Tibial nerve (tissue), 3 donors: ENCODE measurements around the gene NUAK2.

Source experiments
- POLR2A ChIP-seq, 2 donors: fragments of 450-650 bp; IDR thresholded peaks; one replicate each; pipeline ENCODE4 v1.6.1; 2017; ENCODE audit warnings: antibody characterized with exemption in 2 of 2, mild to moderate bottlenecking in 2 of 2, moderate library complexity in 2 of 2
- TF ChIP-seq, protein P1 (sequence below), 5 experiments: fragments of 200-600 bp in 3 of 5; fragments of 450-650 bp in 2 of 5; sonication (generic) in 3 of 5; IDR thresholded peaks; one replicate each; pipeline ENCODE4 v1.5.1; 2016 to 2019; ENCODE audit warnings: antibody characterized with exemption in 5 of 5, mild to moderate bottlenecking in 3 of 5, moderate library complexity in 2 of 5

DNA sequence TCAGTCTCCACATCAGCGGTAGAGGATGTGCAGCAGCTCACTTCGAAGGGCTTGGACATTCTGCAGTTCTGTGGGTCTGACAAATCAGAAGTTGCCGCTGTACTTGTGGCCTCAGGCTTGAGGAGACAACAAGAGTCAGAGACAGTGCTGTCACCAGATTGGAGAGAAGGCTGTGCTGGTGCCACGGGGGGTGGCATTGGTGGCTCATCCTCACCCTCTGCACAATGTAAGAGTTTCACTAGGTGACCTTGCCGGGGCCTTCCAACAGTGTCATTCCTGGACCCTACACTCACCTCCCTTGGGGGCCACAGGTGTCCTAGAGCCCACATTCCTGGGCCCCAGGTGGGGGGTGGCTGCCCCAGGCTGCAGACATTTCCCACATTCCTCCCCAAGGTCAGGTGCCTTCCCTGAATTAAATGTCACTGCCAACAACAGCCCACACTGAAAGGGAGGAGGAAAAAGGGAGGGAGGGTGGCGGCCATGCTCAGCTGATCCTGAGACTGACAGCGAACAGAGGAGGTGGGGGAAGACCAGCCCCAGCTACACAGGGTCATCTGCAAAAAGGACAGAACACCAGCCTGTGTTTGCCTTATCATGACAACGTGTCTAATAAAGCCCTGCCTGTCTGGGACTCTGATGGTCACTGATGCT is 47.4 kb downstream of the NUAK2 start:
- TF ChIP-seq, protein P1, sequence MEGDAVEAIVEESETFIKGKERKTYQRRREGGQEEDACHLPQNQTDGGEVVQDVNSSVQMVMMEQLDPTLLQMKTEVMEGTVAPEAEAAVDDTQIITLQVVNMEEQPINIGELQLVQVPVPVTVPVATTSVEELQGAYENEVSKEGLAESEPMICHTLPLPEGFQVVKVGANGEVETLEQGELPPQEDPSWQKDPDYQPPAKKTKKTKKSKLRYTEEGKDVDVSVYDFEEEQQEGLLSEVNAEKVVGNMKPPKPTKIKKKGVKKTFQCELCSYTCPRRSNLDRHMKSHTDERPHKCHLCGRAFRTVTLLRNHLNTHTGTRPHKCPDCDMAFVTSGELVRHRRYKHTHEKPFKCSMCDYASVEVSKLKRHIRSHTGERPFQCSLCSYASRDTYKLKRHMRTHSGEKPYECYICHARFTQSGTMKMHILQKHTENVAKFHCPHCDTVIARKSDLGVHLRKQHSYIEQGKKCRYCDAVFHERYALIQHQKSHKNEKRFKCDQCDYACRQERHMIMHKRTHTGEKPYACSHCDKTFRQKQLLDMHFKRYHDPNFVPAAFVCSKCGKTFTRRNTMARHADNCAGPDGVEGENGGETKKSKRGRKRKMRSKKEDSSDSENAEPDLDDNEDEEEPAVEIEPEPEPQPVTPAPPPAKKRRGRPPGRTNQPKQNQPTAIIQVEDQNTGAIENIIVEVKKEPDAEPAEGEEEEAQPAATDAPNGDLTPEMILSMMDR (IDR thresholded peaks at IDR 0.05), result no peak
- TF ChIP-seq POLR2A (IDR thresholded peaks at IDR 0.05), result no peak
